GM10266 (cell line): ENCODE data around the gene PSMB1.
"Not testable (repeated sequence)": the region's sequence is repeated elsewhere in the genome, so short reads cannot be mapped to it uniquely, and the experiment has no call there.

Source experiments
- DNase-seq: peaks from one replicate; pipeline ENCODE4 v3.0.0; 2012; ENCODE audit errors: extremely low spot score
- CTCF ChIP-seq: IDR thresholded peaks from 2 replicates; pipeline ENCODE4 v1.5.1; 2012; ENCODE audit warnings: mild to moderate bottlenecking, low read depth; ENCODE audit not compliant: control insufficient read depth, insufficient read depth; ENCODE audit errors: missing control alignments

Gene PSMB1

GRCh38 chr6:170522565-170523183 lies 30.4 kb downstream of the PSMB1 start:
- TF ChIP-seq CTCF, result peak; percentile 49
- DNase-seq, result no peak

DNA sequence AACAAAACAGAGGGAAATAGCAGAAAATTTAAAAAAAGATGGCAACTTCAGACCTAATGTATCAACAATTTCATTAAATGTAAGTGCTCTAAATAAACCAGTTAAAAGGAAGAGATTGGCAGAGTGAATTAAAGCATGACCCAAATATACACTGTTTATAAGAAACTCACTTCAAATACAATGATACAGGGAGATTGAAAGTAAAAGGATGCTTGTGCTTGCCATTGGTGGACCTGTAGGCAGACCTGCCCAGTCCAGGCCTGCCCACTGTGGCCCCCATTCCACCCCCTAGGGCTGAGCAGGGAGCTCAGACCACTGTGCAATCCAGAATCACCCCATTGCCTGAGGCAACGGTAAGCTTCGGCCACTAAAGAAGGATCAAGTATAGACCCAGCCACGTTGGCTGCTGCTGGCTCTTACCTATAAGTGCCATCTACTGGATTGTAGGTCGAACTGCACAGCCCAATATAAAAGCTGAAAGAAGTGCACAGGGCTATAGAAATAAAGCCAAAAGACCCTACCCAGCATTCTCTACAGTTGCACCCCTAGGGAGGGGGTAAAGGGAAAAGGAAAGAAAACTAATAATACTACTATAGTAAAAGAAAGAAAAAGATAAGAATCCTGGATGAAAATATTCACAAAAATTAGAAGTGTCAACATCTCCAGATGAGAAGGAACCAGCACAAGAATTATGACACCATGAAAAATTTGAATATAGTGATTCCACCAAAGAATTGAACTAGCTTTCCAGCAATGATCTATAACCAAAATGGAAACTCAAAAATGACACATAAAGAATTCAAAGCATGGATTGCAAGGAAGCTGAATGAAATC lies 36.1 kb downstream of the PSMB1 start:
- TF ChIP-seq CTCF, result peak; percentile 86
- peak; percentile 44 for DNase-seq

DNA sequence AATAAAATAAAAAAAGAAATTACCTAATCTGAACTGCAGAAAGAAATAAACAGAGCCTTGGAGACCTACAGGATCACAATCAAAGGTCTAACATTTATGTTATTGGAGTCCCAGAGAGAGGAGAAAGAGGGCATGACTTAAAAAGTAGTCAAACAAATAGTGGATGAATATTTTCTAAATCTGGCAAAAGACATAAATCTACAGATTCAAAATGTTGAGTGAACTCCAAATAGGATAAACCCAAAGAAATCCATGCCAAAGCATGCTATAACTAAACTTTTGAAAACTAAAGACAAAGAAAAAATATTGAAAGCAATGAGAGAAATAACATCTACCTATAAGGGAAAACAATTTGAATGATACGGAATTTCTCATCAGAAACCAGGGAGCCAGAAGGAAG lies 38.2 kb downstream of the PSMB1 start:
- no peak for DNase-seq
- TF ChIP-seq CTCF, result no peak

- no peak for DNase-seq
- TF ChIP-seq CTCF, result no peak
These were observed 40.9 kb downstream of the PSMB1 start for GRCh38 chr6:170512249-170512648.

GRCh38 chr6:170510631-170511030 lies 42.5 kb downstream of the PSMB1 start:
- TF ChIP-seq CTCF, result no peak
- DNase-seq, result no peak

- DNase-seq, result no peak
- no peak for TF ChIP-seq CTCF
These were observed 43.4 kb downstream of the PSMB1 start for GRCh38 chr6:170509723-170510018.

DNA sequence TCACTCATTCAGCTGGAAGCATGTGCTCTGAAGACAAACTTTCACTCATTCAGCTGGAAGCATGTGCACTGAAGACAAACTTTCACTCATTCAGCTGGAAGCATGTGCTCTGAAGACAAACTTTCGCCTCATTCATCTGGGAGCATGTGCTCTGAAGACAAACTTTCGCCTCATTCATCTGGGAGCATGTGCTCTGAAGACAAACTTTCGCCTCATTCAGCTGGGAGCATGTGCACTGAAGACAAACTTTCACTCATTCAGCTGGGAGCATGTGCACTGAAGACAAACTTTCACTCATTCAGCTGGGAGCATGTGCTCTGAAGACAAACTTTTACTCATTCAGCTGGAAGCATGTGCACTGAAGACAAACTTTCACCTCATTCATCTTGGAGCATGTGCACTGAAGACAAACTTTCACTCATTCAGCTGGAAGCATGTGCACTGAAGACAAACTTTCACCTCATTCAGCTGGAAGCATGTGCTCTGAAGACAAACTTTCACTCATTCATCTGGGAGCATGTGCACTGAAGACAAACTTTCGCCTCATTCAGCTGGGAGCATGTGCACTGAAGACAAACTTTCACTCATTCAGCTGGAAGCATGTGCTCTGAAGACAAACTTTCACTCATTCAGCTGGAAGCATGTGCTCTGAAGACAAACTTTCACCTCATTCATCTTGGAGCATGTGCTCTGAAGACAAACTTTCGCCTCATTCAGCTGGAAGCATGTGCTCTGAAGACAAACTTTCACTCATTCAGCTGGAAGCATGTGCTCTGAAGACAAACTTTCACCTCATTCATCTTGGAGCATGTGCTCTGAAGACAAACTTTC lies 44.0 kb downstream of the PSMB1 start:
- not testable (repeated sequence) for DNase-seq

- not testable (repeated sequence) for DNase-seq
These were observed 44.8 kb downstream of the PSMB1 start for GRCh38 chr6:170508275-170508674.

DNA sequence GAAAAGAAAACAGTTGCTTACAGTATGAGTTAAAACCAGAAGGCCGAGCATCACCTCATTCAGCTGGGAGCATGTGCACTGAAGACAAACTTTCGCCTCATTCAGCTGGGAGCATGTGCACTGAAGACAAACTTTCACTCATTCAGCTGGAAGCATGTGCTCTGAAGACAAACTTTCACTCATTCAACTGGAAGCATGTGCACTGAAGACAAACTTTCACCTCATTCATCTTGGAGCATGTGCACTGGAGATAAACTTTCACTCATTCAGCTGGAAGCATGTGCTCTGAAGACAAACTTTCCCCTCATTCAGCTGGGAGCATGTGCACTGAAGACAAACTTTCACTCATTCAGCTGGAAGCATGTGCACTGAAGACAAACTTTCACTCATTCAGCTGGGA lies 45.4 kb downstream of the PSMB1 start:
- not testable (repeated sequence) for DNase-seq
